IPS-18c (cell line): ENCODE measurements around the gene RAF1.
"Not testable (repeated sequence)": the region's sequence is repeated elsewhere in the genome, so short reads cannot be mapped to it uniquely, and the experiment has no call there.

Source experiments
- H3K4me3 ChIP-seq: 2 replicates; pipeline ENCODE4 v1.7.0; 2013; ENCODE audit warnings: low read depth, mild to moderate bottlenecking, low read length, moderate library complexity; ENCODE audit not compliant: insufficient read depth
- H3K9me3 ChIP-seq: one replicate; pipeline ENCODE4 v1.6.1; 2013; ENCODE audit warnings: mild to moderate bottlenecking, low read length, moderate library complexity; ENCODE audit not compliant: control insufficient read depth, insufficient read depth

Gene RAF1

GRCh38 chr3:12663936-12664908 lies at the start of gene RAF1:
RAF1 (minus strand) TSS chr3:12664117; CDS start chr3:12618721, 45,396 bp downstream.
- peak within 1 kb of the TSS; percentile 96 for H3K4me3 ChIP-seq
- no peaks in the 10 kb centered on the region for H3K9me3 ChIP-seq

GRCh38 chr3:12710062-12710461 lies 46.1 kb upstream of the RAF1 start:
- Histone ChIP-seq H3K4me3 (no peak overlapping the region), H3K9me3 (no peaks in the 10 kb centered on the region)

DNA sequence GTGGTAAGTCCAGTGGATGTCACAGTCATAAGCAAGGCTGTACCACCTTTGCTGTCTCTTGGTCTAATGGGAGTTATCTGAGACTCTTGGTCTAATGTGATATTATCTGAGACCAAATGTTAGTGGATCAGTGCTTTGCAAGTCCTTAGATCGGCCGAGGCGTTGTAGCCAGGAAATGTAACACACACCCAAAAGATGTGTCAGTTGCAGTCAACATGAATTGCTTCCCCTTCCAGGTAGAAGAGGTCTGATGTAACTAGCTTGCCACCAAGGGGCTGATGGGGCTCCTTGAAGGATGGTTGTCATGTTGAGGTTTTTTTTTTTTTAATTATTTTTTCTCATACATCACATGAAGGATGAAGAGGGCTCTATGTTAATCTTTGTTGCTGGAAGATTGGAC lies 45.4 kb upstream of the RAF1 start:
- no peak overlapping the region for H3K4me3 ChIP-seq
- no peaks in the 10 kb centered on the region for H3K9me3 ChIP-seq

- Histone ChIP-seq H3K9me3 (no peaks in the 10 kb centered on the region), H3K4me3 (no peak overlapping the region)
Measured at GRCh38 chr3:12708584-12709192, 44.8 kb upstream of the RAF1 start.

- H3K9me3 ChIP-seq = no peaks in the 10 kb centered on the region
Measured at GRCh38 chr3:12707449-12707848, 43.5 kb upstream of the RAF1 start.

GRCh38 chr3:12706504-12707253 lies 42.8 kb upstream of the RAF1 start:
- no peaks in the 10 kb centered on the region for H3K9me3 ChIP-seq
- H3K4me3 ChIP-seq = no peak overlapping the region

More at GRCh38 chr3:12707449-12707848, 43.5 kb upstream of the RAF1 start:
- no peak overlapping the region for H3K4me3 ChIP-seq

DNA sequence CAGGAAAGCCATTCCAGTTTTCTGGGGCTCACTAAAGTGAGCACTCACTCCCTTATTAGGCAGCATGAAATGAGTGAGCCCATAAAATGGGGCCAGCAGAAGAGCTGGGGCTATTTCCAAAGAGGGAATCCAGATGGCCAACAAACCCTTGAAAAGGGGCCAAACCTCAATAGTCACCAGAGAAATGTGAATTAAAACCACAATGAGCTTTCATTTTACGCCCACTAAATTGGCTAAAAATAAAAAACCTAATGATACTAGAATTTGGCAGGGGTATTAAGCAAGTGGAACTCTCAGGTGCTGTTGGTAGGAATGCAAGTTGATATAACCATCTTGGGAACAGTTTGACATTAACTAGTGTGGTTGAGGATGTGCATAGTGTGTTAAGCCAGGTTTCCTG lies 42.1 kb upstream of the RAF1 start:
- H3K9me3 ChIP-seq = no peaks in the 10 kb centered on the region
- no peak overlapping the region for H3K4me3 ChIP-seq

GRCh38 chr3:12705374-12705926 lies 41.5 kb upstream of the RAF1 start:
- no peak overlapping the region for H3K4me3 ChIP-seq
- H3K9me3 ChIP-seq = no peaks in the 10 kb centered on the region

- Histone ChIP-seq H3K9me3 (no peaks in the 10 kb centered on the region), H3K4me3 (no peak overlapping the region)
Measured at GRCh38 chr3:12702501-12702900, 38.6 kb upstream of the RAF1 start.

DNA sequence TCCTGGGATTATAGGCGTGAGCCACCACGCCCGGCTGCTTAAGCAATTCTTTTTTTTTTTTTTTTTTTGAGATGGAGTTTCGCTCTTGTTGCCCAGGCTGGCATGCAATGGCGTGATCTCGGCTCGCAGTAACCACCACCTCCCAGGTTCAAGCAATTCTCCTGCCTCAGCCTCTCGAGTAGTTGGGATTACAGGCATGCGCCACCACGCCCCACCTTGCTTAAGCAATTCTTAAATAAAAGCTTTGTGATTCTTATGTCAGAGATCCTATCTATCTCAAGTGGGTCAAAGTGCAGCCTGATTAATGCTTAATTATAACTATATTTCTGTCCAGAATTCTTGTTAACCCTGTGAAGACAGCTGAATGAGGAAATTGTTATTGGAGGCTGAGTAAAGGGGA lies 37.7 kb upstream of the RAF1 start:
- H3K9me3 ChIP-seq, H3K4me3 ChIP-seq: not testable (repeated sequence)

GRCh38 chr3:12700800-12701199 lies 36.9 kb upstream of the RAF1 start:
- no peak overlapping the region for H3K4me3 ChIP-seq
- no peaks in the 10 kb centered on the region for H3K9me3 ChIP-seq

DNA sequence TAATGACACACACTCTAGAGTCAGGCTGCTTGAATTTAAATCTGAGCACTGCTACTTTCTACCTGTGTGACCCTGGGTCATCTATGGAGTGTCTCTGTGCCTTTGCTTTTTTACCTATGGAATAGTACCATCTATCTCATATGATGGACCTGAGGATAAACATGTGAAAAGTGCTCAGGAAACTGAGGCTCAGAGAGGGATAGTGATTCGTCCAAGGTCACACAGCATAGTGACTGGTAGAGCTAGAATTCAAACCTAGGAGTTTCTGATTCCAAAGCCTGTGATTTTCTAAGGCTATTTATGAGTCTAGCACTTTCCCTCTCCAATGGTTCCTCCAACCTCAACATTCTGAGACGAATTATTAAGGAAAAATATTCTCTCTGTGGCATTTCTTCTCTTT lies 32.0 kb upstream of the RAF1 start:
- H3K9me3 ChIP-seq = no peaks in the 10 kb centered on the region
- H3K4me3 ChIP-seq = no peak overlapping the region

DNA sequence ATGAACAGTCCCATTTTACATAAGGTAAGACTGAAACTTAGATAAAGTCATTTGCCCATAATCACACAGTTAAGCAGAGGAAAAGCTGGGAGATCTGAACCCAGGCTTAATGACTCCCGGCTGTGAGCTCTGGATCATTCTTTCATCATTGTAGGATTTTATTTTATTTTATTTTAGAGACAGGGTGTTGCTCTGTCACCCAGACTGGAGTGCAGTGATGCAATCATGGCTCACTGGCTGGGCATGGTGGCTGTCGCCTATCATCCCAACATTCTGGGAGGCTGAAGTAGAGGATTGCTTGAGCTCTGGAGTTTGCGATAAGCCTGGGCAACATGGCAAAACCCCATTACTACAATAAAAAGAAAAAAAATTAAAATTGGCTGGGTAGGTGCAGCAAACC lies 31.2 kb upstream of the RAF1 start:
- Histone ChIP-seq H3K9me3 (no peaks in the 10 kb centered on the region), H3K4me3 (no peak overlapping the region)

GRCh38 chr3:12692444-12692843 lies 28.5 kb upstream of the RAF1 start:
- H3K4me3 ChIP-seq = no peak overlapping the region
- no peaks in the 10 kb centered on the region for H3K9me3 ChIP-seq

DNA sequence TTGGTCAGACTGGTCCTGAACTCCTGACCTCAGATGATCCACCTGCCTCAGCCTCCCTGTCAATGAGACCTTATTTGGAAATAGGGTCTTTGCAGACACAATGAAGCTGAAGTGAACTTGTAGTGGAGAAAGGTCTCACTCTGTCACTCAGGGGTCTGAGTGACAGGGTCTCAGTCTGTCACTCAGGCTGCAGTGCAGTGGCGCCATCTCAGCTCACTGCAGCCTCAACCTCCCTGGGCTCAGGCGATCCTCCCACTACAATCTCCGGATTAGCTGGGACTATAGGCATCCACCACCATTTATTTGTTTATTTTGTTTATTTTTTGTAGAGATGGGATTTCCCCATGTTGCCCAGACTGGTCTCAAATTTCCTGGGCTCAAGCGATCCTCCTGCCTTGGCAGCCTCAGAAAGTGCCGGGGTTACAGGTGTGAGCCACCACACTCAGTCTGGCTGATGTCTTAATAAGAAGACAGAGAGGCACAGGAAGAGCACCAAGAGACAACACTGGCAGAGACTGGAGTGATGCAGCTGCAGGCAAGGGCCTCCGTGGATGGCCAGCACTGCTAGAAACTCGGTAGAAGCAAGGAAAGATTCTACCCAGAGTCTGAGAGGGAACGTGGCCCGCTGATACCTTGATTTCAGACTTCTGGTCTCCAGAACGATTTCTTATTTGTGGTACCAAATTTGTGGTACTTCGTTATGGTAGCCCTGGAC lies 26.2 kb upstream of the RAF1 start:
- Histone ChIP-seq H3K4me3 (no peak overlapping the region), H3K9me3 (no peaks in the 10 kb centered on the region)

- Histone ChIP-seq H3K4me3 (no peak overlapping the region), H3K9me3 (no peaks in the 10 kb centered on the region)
Measured at GRCh38 chr3:12687948-12688347, 24.0 kb upstream of the RAF1 start.

DNA sequence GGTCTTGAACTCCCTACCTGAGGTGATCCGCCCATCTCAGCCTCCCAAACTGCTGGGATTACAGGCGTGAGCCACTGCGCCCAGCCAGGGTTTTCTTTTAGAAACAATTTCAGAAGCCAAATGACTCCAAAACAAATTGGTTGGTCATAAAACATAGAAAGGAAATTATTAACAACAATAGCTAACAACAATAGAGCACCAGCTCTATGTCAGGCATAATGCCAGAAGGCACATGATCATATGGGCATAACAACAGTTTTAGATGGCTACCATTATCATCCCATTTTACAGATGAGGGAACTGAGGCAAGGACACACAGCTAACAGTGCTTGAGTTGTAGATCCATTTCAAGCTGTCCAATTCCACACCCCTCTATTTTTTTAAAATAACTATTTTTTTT lies 22.2 kb upstream of the RAF1 start:
- Histone ChIP-seq H3K9me3 (no peaks in the 10 kb centered on the region), H3K4me3 (no peak overlapping the region)
